ENCODE data around the gene DHX38. TPM values are rescaled to one million over a fixed set of nuclear protein-coding genes. Genes with fewer than 3 reads are reported as not detected.
A peak's percentile ranks its signal among the peaks of the same experiment; 100 is the strongest.
"Not testable (repeated sequence)": the region's sequence is repeated elsewhere in the genome, so short reads cannot be mapped to it uniquely, and the experiment has no call there.

DHX38 gene
- total and polyA plus RNA-seq, 8 donors = 11.1 to 153 (median 45.1) TPM

GRCh38 chr16:72068930-72069329 is 24.7 kb upstream of the DHX38 start:
- Histone ChIP-seq H3K9me3 (no peaks in the 10 kb centered on the region), H3K27ac (no peak overlapping the region), H3K4me1 (peaks cover 7 to 36% (median 19%) of the 10 kb centered on the region in 4 donors), H3K36me3 (peaks cover 0 to 8% (median 3%) of the 10 kb centered on the region in 4 donors), H3K4me3 (no peak overlapping the region), H3K27me3 (no peaks in the 10 kb centered on the region)
- TF ChIP-seq POLR2A (IDR thresholded peaks at IDR 0.05) = no peak
- no peak for TF ChIP-seq CTCF (IDR thresholded peaks at IDR 0.05)
- TF ChIP-seq EP300 (IDR thresholded peaks at IDR 0.05) = no peak
- TF ChIP-seq POLR2AphosphoS5 (IDR thresholded peaks at IDR 0.05) = no peak
- intact Hi-C loops (cut with DNase I; ENCODE audit: low total_unique reads) = no loop called here
- WGBS, 5 donors = 59 to 69% (median 64%) methylated on average over 4 of the region's 4 CpGs
- no peak for DNase-seq

GRCh38 chr16:72072514-72073342 is 20.9 kb upstream of the DHX38 start:
- Histone ChIP-seq H3K4me1 (peaks cover 16 to 52% (median 29%) of the 10 kb centered on the region in 4 donors), H3K9me3 (no peaks in the 10 kb centered on the region), H3K36me3 (peaks cover 0 to 3% (median 1%) of the 10 kb centered on the region in 4 donors), H3K27ac (peak overlapping the region in 4 of 5 donors; percentile 44 to 68 (median 62)), H3K4me3 (no peak overlapping the region), H3K27me3 (no peaks in the 10 kb centered on the region)
- WGBS, 5 donors = 23 to 41% (median 30%) methylated on average over 12 of the region's 12 CpGs
- peak in 1 of 2 donors; percentile 58 for DNase-seq
- TF ChIP-seq CTCF (IDR thresholded peaks at IDR 0.05) (no peak), POLR2A (IDR thresholded peaks at IDR 0.05) (no peak), EP300 (IDR thresholded peaks at IDR 0.05) (no peak), POLR2AphosphoS5 (IDR thresholded peaks at IDR 0.05) (peak in 1 of 3 donors; percentile 46)
- intact Hi-C loops (cut with DNase I; ENCODE audit: low total_unique reads) = no loop called here

- Histone ChIP-seq H3K27me3 (no peaks in the 10 kb centered on the region), H3K9me3 (no peaks in the 10 kb centered on the region), H3K27ac (peak overlapping the region in 3 of 5 donors; percentile 60 to 75 (median 68)), H3K4me1 (peaks cover 16 to 49% (median 29%) of the 10 kb centered on the region in 4 donors), H3K4me3 (no peak overlapping the region), H3K36me3 (peaks cover 0 to 12% (median 5%) of the 10 kb centered on the region in 4 donors)
- intact Hi-C loops (cut with DNase I; ENCODE audit: low total_unique reads) = no loop called here
- 45 to 64% (median 50%) methylated on average over 7 to 8 of the region's 8 CpGs for WGBS, 5 donors
- no peak for TF ChIP-seq POLR2A (IDR thresholded peaks at IDR 0.05)
- TF ChIP-seq POLR2AphosphoS5 (IDR thresholded peaks at IDR 0.05) = no peak
- TF ChIP-seq EP300 (IDR thresholded peaks at IDR 0.05) = no peak
- TF ChIP-seq CTCF (IDR thresholded peaks at IDR 0.05) = no peak
- peak; percentile 21 to 31 for DNase-seq
These were observed 20.0 kb upstream of the DHX38 start for GRCh38 chr16:72073560-72074230.

- intact Hi-C loops (cut with DNase I; ENCODE audit: low total_unique reads); H3K4me3 ChIP-seq; H3K27me3 ChIP-seq; H3K9me3 ChIP-seq; DNase-seq: not testable (repeated sequence)
- 21 to 39% (median 26%) methylated on average over 1 to 2 of the region's 6 CpGs for WGBS, 5 donors
- H3K36me3 ChIP-seq = peaks cover 0 to 12% (median 5%) of the 10 kb centered on the region in 4 donors
- peak overlapping the region in 4 of 5 donors; percentile 26 to 75 (median 64) for H3K27ac ChIP-seq
- H3K4me1 ChIP-seq = peaks cover 16 to 39% (median 29%) of the 10 kb centered on the region in 4 donors
These were observed 18.6 kb upstream of the DHX38 start for GRCh38 chr16:72075067-72075466.

GRCh38 chr16:72076991-72077706 is 16.5 kb upstream of the DHX38 start:
- intact Hi-C loops (cut with DNase I; ENCODE audit: low total_unique reads); DNase-seq; H3K9me3 ChIP-seq; H3K27ac ChIP-seq; H3K27me3 ChIP-seq; H3K4me3 ChIP-seq: not testable (repeated sequence)
- H3K4me1 ChIP-seq = peaks cover 16 to 34% (median 25%) of the 10 kb centered on the region in 4 donors
- 79 to 100% (median 93%) methylated on average over 2 to 3 of the region's 5 CpGs for WGBS, 5 donors
- peaks cover 0 to 12% (median 5%) of the 10 kb centered on the region in 4 donors for H3K36me3 ChIP-seq

Measured in stomach (tissue), 9 donors.